Skeletal muscle cell (primary cell): ENCODE measurements around the gene C18orf63.
"Not testable (repeated sequence)": the region's sequence is repeated elsewhere in the genome, so short reads cannot be mapped to it uniquely, and the experiment has no call there.

Experiments
- DNase-seq: peaks from one replicate; pipeline ENCODE4 v3.0.0-alpha.2; 2010; ENCODE audit warnings: low read depth
- H3K4me3 ChIP-seq: 2 replicates; pipeline ENCODE4 v1.5.1; 2011; ENCODE audit warnings: low read depth, mild to moderate bottlenecking, control low read depth, low read length, moderate library complexity

Gene C18orf63

DNA sequence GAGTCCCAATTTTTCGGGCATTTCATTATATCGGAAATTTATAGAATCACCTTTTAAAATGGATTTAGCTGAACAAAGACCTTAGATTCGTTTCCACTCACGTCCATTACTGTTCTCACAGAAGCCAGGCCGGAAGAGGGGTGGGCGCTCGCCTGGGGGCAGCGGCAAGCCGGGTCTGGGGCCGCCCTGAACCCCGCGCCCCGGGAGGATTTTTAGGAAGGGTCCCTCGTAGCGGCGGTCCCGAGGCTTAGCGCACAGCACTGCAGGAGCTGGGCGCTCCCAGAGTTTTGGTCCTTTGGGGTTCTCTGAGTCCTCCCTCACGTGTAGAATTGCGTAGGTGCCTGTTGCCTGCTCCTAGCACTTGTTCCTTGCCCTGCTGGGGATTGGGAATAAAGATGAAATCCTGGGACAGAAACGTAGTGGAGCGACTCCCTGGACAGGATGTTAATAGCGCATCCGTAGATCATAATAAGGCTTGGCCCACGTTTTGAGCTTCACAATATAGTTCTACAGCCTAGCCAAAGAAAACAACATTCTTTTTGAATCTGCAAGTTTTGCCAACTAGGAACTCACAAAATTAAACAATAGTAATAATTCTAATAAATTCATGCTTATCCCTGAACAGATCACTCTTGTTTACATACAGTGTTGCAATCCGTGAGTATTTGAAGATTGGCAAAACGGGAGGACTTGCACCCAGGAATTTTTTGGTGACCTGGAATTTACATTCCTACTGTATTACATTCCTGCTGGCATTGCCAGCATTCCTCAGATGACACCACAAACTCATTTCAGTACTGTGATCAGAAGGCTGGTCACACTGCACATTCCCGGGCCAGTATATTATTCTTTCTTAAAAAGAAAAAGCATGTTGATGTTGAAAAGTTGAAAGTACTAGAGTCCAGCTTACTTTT lies 875 bp downstream of the C18orf63 start:
- H3K4me3 ChIP-seq, result no peak overlapping the region
- DNase-seq, result peak; percentile 61

DNA sequence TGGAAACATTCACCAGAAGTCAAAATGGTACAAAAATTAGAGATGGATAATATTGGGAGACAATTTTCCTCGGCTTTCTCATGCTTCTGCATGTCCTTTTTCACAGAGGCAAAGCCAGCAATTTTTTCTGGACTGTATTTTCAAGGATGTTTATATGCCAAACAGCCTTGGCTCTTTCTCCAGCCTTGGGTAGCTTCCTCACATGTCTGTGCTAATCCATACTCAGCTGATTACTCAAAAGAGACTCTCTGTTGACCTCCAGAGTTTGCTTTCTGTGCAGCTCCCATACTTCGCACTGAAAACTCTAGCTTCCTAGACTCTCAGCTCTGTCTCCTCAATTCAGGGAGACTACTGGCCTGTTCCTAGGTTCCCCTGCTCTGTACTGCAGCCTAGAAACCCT lies 10.6 kb downstream of the C18orf63 start:
- H3K4me3 ChIP-seq, result no peak overlapping the region
- DNase-seq, result peak; percentile 3

DNA sequence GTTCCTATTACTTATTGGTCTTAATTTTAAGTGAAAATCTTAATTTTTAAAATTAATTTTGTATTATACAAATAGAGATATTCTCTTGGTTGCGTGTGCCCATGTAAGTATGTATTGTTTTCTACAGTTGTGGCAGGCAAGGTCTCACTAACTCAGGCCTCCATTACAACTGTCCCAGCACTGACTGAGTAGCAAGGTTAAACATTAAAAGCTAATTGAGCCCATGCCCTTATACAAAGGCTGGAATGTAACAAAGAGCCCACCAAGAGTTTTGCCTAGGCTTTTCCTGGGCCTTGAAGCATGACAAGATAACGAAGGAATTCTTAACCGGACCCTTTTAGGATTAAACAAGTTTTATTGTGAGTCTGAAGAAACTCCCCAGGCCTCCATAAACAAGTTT lies 11.2 kb downstream of the C18orf63 start:
- not testable (repeated sequence) for DNase-seq, H3K4me3 ChIP-seq

DNA sequence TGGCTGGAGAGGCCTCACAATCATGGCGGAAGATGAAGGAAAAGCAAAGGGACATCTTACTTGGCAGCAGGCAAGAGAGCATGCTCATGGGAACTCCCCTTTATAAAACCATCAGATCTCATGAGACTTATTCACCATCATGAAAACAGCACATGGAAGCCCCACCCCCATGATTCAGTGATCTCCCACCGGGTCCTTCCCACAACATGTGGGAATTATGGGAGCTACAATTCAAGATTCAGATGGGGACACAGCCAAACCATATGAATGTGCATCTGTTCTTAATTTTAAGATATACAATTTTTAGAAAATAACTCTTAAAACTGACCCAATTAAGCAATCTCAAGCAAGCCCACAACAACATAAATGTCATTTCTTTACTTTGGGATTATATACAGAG lies 12.6 kb downstream of the C18orf63 start:
- DNase-seq, result no peak
- H3K4me3 ChIP-seq, result no peak overlapping the region

DNA sequence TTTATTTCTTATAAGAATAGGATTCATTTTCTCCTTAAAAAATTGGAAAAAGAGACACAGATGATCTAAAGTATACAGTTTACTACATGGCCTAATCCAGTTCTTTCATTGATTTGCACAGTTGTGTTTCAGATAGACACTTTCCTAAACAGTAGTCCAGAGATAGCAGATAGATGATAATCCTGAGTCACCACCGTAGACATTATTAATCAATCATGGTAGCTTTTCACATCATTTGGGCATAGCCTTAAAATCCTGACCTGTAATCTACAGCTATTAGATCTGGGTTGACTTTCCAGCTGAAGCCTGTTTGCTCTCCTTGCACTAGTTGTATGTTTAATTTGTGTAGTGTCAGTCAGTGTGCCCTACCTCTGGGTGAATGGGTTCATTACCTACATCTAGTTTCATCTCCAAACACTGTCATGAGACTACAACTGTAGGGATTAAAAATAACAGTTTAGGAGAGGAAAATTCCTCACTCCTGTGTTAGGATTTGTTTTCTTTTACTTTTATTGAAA lies 14.1 kb downstream of the C18orf63 start:
- no peak for DNase-seq
- H3K4me3 ChIP-seq, result no peak overlapping the region

DNA sequence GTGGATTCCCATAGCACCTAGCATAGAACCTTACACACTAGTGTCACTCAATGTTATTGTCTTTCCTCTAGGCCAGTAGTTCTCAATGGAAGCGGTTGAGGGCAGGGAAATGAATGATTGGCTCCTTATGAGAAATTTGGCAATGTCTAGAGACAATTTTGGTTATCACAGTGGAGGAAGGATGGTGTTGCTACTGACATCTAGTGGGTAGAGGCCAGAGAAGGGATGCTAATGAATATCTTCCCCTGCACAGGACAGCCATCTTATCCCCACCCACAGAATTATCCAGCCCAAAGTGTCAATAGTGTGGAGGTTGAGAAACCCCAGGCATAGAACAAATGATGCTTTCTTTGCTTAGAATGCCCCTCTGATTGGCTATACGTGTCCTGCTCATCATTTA lies 15.8 kb downstream of the C18orf63 start:
- no peak overlapping the region for H3K4me3 ChIP-seq
- no peak for DNase-seq

DNA sequence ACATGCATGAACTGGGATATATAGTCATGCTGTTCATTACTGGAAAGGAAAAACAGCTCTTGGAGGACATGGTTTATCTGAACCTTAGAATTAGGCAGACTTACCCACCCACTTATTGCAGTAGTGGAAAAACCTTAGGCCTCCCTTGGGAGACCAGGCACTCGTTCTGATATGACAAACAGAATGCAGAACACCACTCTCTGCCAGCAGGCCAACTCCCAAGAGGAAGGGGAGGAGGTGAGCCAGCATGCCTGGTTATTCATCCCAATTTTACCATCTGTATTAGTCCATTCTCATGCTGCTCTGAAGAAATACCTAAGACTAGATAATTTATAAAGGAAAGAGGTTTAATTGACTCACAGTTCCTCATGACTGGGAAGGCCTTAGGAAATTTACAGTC lies 17.5 kb downstream of the C18orf63 start:
- no peak for DNase-seq
- H3K4me3 ChIP-seq, result no peak overlapping the region

DNA sequence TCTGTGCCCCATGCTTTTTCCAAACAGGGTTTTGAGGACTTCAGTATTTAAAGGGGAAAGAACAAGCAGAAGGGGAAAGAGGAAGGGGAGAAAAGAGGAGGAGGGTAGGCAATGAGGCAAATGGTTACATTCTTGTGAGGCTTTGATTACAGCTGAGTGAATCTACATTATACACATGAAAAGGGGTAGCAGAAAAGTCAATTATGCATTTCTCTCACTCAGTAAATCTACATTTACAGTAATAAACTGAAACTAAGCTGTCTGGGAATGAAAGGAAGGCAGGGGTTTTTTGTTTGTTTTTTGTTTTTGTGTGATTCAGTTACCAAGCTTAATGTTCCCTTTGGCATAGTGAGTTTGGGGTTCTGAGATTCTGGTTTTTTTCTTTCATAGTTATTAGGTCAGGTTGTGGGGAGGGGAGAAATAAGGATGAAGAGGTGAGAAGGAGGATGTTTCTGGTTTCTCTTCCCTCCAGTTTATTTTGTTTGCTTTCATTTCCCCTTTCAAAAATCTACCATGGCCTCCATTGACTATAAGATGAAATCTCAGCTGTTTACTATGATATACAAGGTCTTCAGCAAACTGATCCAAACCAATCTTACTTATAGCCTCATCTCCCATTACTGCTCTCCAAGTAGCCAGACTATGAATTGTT lies 18.7 kb downstream of the C18orf63 start:
- no peak for DNase-seq
- no peak overlapping the region for H3K4me3 ChIP-seq

DNA sequence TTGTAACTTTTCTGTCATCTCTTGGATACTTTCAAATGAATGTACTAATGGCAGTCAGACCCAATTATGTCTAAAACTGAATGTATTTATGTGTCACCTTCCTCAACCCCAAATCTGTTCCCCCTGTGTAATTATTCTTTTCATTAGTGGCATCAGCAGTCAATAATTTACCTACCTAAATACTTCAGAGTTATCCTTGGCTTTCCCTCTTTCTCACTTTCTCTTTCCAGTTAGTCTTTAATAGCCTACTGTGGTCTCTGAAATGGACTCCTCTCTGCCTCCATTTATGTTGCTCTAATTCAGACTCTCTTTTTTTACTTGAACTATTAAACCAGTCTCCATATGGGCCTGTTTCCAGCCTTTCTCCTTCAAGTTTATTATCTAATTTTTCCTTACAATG lies 21.0 kb downstream of the C18orf63 start:
- no peak for DNase-seq
- H3K4me3 ChIP-seq, result no peak overlapping the region

DNA sequence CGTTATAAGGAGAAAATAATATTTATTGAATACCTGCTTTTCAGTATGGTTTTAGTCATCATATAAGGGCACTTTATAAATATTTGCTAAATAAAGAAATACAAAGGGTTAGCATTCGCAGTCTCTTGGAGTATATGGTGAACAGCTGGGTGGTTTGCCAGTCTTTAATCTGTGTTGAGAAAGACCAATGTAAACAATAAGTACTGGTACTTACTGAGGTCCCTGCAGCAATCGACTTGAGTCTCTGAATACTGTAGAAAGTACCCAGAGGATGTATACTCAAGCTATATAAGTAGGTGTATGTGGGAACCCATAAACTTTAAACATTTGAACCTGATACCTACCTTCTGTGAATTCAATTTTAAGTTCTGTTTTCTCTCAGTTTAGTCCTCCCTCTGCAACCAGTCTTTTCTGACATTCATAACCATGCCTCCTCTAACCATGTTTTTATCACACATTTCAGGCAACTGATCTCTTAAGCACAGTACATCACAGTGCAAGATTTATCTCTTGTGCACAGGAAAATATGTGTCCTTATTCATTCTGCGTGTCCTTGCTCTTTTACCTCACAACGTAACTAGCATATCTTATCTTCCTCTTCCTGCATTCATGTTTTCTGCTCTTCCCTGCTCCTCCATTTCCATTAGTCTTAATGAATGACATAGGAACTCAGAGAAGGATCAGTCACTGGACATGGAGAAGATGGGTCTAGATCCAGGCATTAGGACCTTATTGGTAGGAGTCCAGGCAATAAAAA lies 21.7 kb downstream of the C18orf63 start:
- H3K4me3 ChIP-seq, result no peak overlapping the region
- no peak for DNase-seq

DNA sequence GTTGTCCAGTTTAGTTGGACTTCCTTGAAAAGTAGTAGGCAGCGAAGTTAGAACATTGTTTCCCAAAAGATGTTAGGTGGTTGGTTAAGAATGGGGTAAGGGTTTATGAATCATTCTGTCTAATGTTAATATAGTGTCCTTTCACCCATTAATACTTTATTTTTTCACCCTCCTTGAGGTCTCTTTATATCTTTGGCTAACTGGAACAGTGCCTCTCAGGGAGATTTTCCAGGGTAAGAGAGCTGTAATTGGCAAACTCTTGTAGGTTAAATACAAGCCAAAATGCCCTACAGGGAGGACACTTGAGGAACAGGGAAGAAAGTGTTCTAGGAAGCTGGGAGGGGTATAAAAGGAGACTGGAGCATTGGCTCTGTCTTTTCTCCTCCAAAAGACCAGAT lies 22.3 kb downstream of the C18orf63 start:
- DNase-seq, result no peak
- no peak overlapping the region for H3K4me3 ChIP-seq

DNA sequence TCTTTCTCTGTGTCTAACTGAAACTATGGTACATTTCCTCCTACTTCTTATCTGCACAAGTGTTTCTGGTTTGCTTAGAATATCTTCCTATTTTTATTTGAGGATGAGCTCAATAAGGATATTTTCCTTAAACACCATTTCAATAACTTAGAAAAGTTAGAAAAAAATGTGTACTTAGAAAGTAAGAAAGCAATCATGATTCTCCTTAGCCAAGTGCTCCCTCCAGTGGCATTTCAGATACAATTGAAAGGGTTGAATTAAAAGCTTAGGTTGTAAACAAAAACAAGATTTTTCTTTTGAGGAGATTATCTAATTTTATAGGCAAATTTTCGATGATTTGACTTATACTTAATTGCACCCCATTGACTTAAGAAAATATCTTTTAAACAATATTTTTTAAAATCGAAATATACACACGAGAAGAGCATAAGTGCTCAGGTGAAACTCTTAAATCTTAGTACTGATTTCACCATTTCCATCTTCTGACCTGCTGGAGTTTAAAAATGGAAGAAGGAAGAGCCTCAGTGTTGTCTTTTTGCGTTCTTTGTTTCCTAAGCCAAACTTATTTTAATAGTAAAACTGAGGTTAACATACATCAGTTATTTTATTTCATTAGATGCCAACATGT lies 26.9 kb downstream of the C18orf63 start:
- no peak overlapping the region for H3K4me3 ChIP-seq
- peak; percentile 27 for DNase-seq

DNA sequence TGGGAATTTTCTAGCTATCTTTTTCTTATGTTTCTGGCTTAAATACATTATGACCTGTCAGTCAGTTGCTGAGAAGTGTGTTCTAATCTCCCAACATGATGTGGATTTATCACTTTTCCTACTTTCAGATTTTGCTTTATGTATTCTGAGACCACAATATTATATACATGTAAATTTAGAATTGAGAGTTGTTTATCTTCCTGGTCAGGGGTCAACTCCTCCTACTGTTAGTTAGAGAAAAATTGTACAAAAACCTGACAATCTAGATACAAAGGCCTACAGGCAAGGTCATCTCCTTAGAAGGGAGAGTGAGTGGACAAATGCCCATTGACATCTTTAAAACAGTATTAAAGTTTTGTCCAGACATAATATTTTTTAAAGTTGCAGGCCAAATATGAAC lies 30.6 kb downstream of the C18orf63 start:
- DNase-seq, result no peak
- no peak overlapping the region for H3K4me3 ChIP-seq

DNA sequence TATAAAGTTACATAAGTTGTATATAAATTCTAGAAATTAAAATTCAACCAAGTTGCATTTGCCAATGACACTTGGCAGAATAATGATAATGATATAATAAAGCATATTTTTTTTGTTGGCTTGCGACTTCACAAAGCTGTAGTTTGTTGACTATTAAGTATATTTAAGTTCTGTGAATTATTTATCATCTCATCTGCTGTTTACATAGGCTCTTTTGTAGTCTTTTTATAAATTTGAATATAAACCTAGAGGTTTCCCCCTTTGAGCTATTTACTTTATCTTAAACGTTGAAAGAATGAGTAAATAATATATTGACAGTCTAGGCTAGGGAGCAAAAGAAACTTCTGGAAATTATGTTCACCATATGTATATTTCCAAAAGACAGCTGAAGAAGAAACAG lies 32.9 kb downstream of the C18orf63 start:
- no peak for DNase-seq
- H3K4me3 ChIP-seq, result no peak overlapping the region

DNA sequence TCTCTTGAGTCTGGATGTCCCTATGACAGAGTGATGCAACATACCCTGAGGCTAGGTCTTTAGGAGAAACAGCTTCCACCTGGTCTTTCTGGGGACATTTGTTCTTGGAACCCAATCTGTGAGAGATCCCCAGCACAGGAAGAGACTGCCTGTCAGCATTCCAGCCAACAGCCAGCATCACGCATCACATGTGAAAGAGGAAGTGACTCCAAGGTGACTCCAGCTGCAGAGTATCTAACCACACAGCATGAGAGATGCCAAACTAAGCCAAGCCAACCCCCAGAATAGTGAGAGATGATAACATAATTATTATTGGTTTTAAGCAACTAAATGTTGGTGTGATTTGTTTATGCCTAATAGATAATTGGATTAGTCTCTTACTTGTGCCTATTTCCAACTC lies 35.7 kb downstream of the C18orf63 start:
- peak; percentile 28 for DNase-seq
- no peak overlapping the region for H3K4me3 ChIP-seq

DNA sequence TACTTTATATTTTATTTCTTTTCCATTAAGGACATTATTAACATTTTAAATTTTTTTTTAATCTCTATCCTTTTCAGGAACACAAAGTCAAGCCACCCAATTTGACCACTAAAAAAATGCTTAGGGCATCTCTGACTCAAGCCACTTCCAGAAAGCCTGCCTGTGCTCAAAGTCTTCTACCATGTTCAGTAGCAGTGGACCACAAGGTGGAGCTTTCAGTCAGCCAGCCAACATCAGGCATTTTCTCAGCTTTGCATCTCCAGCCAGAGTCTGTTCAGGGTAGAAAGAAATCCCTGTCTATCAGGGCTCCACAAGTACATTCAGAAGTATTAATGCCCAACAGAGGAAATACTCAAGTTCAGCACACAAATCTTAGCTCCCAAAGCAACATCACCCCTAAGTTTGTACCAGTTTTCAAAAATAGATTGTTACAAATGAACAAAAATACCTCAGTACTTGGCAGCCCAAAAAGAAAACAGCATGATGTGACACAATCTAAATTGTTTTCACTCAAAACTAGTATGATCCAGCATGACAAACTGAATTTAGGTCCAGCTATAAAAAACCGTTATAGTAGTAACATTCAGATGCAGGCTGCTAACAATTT lies 37.6 kb downstream of the C18orf63 start:
- no peak overlapping the region for H3K4me3 ChIP-seq
- peak; percentile 38 for DNase-seq

DNA sequence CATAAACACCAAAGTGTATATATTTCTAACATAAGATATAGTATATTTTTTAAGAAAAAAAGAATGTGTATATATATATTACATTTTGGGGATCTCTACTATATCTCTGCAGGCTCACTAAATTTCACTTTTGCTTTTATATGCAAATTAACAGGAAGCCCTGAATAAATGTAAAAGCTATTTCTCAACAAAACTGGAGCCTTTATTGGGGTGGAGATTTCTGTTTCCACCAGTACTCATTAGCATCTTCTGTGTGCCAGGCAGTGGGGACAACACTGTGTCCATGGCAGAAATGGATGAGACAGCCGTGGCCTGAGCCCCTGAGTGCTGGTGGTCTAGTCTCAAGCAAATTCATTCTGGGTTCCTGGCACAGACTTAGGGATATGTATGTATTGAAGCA lies 41.3 kb downstream of the C18orf63 start:
- DNase-seq, result no peak
- no peak overlapping the region for H3K4me3 ChIP-seq

DNA sequence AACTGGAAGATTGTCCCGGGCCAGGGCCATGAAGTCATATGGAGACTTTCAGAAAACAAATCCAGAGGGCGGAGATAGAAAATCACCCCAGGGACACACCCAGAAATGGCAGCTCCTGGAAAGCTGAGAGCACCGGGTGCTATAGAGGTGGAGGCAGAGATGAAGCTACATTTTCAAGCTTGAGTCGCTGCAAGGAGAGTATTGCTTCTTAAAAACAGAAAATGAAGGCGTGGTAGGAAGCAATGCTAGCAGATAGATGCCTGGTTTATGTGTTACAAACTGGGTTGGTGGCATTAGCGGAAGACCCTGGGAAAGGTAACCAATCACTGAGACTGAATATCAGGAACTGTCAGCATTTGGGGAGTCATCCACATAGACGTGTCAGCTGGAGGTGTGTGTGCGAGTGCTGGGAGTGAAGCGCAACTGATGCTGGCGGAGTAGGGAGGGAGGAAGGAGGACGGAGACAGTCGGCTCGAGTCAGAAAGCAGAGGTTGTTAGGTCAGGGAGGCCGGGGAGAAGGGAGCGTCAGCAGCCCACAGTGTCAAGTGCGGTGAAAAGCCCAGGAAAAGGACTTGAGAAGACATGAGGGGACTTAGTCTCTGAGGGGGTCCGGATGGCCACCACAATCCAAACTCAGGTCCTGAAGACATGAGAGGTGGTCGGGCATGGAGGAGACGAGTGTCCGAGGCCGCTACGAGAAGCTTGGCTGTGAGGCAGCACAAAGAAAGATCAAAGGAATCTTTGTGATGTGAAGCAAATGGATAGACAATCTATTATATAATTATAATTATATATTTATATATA lies 45.4 kb downstream of the C18orf63 start:
- no peak overlapping the region for H3K4me3 ChIP-seq
- no peak for DNase-seq
